Measurements from ENCODE around the gene RIOK1.
"Not testable (repeated sequence)": the region's sequence is repeated elsewhere in the genome, so short reads cannot be mapped to it uniquely, and the experiment has no call there.

The RIOK1 gene

GRCh38 chr6:7446619-7447325, 57.2 kb downstream of the RIOK1 start:
- TF ChIP-seq, protein P1, sequence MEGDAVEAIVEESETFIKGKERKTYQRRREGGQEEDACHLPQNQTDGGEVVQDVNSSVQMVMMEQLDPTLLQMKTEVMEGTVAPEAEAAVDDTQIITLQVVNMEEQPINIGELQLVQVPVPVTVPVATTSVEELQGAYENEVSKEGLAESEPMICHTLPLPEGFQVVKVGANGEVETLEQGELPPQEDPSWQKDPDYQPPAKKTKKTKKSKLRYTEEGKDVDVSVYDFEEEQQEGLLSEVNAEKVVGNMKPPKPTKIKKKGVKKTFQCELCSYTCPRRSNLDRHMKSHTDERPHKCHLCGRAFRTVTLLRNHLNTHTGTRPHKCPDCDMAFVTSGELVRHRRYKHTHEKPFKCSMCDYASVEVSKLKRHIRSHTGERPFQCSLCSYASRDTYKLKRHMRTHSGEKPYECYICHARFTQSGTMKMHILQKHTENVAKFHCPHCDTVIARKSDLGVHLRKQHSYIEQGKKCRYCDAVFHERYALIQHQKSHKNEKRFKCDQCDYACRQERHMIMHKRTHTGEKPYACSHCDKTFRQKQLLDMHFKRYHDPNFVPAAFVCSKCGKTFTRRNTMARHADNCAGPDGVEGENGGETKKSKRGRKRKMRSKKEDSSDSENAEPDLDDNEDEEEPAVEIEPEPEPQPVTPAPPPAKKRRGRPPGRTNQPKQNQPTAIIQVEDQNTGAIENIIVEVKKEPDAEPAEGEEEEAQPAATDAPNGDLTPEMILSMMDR (IDR thresholded peaks at IDR 0.05; ENCODE audit: low read depth, low read length), result no peak
- DNase-seq (ENCODE audit: low read depth, low spot score), result no peak
- no peak overlapping the region for H3K4me3 ChIP-seq (ENCODE audit: low read depth, low read length)
- in situ Hi-C loops (cut with HindIII; ENCODE audit: low sequenced_read_pairs), result no loop called here

DNA sequence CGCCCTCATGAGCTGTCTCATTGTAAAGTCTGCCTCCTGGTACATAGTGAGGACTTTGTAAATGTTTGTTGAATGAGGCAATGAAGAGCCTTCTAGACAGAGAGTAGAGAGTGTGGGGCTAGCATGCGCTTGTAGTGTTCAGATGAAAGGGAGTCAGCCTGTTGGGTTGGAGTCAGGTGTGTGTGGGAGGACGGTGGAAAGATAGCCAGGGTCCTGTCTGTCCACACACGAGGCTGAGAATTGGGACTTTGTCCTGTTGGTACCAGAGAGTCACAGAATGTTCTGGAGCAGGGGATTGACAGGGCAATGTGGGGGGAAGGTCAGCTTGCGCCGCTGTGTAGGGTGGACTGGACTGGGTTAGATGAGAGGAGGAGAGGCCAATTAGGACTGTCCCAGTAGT, 58.6 kb downstream of the RIOK1 start:
- no peak overlapping the region for H3K4me3 ChIP-seq (ENCODE audit: low read depth, low read length)
- no peak for DNase-seq (ENCODE audit: low read depth, low spot score)
- TF ChIP-seq, protein P1 (IDR thresholded peaks at IDR 0.05; ENCODE audit: low read depth, low read length), result no peak
- in situ Hi-C loops (cut with HindIII; ENCODE audit: low sequenced_read_pairs), result no loop called here

DNA sequence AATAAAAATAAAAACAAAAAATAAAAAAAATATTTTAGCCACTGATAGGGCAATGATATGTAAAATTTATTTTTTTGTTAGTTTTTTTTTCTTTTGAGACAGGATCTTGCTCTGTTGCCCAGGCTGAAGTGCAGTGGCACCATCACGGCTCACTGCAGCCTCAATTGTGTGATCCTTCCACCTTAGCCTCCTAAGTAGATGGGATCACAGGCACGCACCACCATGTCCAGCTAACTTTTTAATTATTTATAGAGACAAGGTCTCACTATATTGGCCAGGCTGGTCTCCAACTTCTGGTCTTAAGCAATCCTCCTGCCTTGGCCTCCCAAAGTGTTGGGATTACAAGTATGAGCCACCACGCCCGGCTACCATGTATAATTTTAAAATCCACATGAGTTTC, 59.4 kb downstream of the RIOK1 start:
- H3K4me3 ChIP-seq (ENCODE audit: low read depth, low read length), result no peak overlapping the region
- TF ChIP-seq, protein P1 (IDR thresholded peaks at IDR 0.05; ENCODE audit: low read depth, low read length), result no peak
- in situ Hi-C loops (cut with HindIII; ENCODE audit: low sequenced_read_pairs), result no loop called here
- no peak for DNase-seq (ENCODE audit: low read depth, low spot score)

DNA sequence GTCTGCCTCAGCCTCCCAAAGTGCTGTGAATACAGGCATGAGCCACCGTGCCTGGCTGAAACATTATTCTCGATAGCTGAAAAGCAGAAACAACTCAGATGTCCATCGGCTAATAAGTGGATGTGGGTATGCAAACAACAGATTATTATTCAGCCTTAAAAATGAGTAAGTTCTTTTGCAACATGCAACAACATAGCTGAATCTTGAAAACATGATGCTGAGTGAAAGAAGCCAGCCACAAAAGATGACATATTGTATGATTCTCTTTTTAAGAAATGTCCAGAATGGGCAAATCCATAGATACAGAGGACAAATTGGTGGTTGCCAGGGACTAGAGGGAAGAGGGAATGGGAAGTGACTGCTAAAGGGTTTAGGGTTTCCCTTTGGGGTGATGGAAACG, 61.7 kb downstream of the RIOK1 start:
- H3K4me3 ChIP-seq (ENCODE audit: low read depth, low read length), result no peak overlapping the region
- no peak for DNase-seq (ENCODE audit: low read depth, low spot score)
- TF ChIP-seq, protein P1 (IDR thresholded peaks at IDR 0.05; ENCODE audit: low read depth, low read length), result no peak
- in situ Hi-C loops (cut with HindIII; ENCODE audit: low sequenced_read_pairs), result no loop called here

- no peak overlapping the region for H3K4me3 ChIP-seq (ENCODE audit: low read depth, low read length)
- in situ Hi-C loops (cut with HindIII; ENCODE audit: low sequenced_read_pairs), result no loop called here
- TF ChIP-seq, protein P1 (IDR thresholded peaks at IDR 0.05; ENCODE audit: low read depth, low read length), result no peak
- no peak for DNase-seq (ENCODE audit: low read depth, low spot score)
Measured at GRCh38 chr6:7452898-7453297, 63.3 kb downstream of the RIOK1 start.

DNA sequence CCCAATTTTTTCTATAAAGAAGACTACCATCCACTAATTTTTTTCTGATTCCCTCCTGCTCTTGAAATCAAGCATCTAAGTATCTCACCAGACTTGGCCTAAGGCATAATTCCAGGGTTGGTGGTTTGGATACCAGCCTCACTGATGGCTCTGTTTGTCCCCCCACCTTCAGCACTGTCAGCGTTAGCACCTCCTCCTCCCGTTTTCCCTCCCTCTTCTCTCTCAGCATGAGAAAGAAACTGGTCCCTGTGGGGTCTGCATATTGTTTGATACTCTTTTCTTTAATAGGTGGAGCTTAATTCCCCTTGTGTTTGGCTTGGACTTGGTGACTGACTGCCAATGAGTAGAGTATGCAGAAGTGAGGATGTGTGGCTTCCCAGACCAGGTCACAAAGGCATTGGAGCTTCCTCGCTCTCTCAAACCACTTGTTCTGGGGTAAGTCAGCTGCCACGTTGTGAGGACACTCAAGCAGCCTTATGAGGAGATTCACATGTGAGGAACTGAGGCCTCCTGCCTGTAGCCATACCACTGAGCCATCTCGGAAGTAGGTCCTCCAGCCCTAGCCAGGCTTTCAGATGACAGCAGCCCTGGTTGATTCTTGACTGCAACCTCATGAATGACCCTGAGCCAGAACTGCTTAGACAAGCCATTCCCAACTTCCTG, 65.2 kb downstream of the RIOK1 start:
- no peak for DNase-seq (ENCODE audit: low read depth, low spot score)
- in situ Hi-C loops (cut with HindIII; ENCODE audit: low sequenced_read_pairs), result no loop called here
- TF ChIP-seq, protein P1 (IDR thresholded peaks at IDR 0.05; ENCODE audit: low read depth, low read length), result no peak
- H3K4me3 ChIP-seq (ENCODE audit: low read depth, low read length), result no peak overlapping the region

DNA sequence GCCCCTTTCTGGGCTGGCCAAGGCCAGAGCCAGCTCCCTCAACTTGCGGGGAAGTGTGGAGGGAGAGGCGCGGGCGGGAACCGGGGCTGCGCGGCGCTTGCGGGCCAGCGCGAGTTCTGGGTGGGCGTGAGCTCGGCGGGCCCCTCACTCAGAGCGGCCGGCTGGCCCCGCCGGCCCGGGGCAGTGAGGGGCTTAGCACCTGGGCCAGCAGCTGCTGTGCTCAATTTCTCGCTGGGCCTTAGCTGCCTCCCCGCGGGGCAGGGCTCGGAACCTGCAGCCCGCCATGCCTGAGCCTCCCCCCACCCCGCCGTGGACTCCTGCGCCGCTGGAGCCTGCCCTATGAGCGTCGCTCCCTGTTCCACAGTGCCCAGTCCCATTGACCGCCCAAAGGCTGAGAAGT, 66.7 kb downstream of the RIOK1 start:
- DNase-seq (ENCODE audit: low read depth, low spot score); H3K4me3 ChIP-seq (ENCODE audit: low read depth, low read length); in situ Hi-C loops (cut with HindIII; ENCODE audit: low sequenced_read_pairs): not testable (repeated sequence)

Measured in astrocyte of the spinal cord (primary cell).